ENCODE data around the gene ANO5.
"Not testable (repeated sequence)": the region's sequence is repeated elsewhere in the genome, so short reads cannot be mapped to it uniquely, and the experiment has no call there.

ANO5 gene

DNA sequence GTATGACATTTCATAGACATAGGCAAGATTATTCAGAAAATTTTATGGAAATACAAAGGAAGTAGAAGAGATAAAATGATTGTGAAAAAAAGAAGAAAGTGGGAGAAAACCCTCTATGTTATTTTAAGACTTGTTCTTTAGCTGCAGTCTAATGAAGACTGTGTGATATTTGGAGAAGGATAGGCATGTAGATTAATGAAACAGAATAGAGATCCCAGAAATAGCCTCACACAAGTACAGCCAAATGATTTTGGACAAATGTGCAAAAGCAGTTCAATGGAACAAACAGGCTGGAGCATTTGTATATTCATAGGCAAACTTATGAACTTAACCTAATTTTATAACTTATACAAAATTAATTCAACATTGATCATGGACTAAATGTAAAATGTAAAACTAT, 14.3 kb downstream of the ANO5 start:
- no peak for DNase-seq

DNA sequence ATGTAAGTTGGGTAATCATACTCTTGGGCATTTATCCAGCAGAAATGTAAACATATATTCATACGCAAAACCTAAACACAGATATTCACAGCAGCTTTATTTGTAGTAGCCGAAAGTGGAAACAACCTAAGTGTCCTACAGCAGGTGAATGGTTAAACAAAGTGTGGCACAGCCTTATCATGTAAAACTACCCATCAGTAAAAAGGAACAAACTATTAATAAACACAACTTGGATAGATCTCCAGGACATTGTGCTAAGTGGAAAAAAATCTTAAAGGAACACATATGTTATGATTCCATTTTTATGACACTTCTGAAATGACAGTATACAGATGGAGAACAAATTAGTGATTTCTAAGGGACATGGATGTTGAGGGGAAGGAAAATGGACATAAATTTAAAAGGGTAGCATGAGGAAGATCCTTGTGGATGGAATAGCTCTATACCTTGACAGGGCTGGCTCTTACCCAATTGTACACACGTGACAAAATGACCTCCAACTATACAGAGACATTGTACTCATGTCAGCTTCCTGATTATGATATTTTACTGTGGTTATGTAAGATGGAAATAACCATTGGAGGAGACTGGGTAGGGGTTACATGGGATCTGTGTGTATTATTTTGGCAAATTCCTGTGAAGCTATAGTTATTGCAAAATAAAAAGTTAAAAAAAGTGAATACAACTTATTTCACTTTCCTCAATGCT, 15.4 kb downstream of the ANO5 start:
- DNase-seq: no peak

DNA sequence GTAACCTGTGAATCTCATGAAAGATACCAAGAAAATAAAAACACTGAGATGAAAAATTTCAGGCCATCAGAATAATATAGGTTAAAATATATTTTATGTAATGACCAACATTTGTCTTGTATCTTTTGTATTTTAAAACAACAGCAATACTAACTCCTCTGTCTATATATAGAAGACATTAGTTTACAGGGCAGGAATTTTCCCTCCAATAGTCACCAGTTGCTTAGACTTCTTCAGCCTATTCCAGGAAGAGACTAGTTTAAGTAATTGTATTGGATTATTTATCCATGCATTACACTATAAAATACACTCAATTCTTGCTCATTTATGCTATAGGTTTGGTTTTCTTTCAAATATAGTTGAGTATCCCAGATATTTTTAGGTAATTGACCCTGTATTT, 24.1 kb downstream of the ANO5 start:
- DNase-seq: no peak

DNA sequence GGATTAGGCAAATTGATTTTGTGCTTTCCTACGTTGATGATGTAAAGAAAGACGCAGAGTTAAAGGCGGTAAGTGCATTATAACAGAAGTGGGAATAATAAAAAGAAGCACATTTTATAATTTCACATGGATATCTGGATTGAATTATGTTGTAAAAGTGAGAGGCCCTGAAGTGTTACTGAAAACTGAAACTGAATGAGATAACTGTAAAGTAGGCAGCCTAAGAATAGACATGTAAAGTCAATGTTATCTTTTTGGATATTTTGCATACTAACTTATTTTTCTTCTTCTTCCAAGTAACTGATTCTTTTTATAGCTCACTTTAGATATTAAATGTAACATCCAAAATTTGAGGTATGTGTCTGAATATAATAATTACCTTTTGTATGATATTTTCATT, 28.3 kb downstream of the ANO5 start:
- DNase-seq: no peak

DNA sequence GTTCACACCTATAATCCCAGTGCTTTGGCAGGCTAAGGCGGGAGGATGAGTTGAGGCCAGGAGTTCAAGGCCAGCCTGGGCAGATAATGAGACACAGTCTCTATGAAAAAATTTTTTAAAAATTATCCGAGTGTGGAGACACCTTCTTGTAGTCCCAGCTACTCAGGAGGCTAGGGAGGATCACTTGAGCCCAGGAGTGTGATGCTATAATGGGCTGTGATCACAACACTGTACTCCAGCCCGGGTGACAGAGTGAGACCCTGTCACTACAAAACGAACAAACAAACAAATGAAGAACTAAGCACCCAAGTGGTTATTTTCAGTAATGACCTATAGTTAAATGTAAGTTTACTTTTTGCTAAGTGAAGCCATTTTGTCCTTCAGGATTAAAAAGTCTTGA, 32.3 kb downstream of the ANO5 start:
- no peak for DNase-seq

DNA sequence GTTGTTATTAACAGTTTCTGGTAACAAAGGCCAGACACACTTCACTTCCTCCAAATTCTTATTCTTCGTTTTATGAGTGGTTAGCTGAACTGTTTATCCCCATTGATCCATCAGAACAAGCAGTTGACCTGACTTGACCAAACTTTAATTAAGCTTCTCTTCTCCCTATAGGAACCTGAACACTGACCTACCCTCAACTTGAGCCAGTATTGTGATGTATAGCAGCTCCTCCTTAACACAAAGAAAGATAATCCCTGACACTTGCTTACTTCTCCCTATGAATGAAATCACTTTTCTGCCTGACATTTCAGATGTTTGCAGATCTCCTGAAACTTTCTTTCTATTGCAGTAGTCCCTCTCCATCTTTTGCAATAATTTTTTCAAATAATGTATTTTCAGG, 41.9 kb downstream of the ANO5 start:
- DNase-seq: no peak

DNA sequence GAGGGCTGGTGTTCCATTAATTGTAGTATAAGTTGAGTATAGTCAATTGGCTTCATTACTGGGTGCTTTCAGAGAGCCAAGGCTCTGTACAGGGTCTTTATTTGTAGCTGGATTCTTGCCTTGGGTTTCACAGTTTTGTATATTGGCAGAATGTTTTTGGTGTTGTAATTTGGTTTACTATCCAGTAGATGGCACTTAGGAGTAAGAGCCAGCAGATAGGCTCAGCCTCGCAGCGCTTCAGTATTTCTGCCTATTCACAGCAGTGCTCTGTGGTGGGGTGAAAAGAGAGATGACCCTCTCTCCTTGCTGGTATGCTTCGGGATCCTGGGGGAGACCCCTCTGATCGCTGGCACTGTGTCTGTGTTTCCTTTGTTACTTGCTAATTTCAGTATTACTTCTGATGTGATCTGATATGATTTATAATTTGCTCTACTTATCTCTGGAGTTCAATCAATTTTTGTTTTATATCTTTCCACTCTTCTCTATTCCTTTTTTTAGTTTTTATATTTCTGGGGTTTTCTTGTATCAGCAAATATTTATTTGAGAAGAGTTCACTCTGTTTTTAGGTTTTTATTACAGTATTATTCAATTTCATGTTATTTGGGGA, 52.2 kb downstream of the ANO5 start:
- DNase-seq: peak; percentile 37

DNA sequence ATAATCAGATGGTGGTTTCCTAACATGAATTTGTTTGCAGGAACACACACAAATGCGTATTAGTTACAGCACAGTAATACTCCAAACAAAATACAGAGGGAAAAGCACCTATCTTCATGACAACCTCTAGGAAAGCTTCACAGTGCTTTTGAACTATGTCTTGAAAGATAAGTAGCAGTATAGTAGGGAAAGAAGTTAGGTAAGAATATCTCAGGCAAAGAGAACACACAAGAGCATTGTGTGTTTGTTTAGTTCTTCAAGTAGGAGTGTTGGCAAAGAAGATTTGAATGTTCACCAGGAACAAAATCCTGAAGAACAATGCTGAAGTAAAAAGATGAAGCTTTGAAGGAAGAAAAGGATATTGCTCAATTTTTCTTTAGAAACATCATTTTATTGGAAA, 54.1 kb downstream of the ANO5 start:
- no peak for DNase-seq

DNA sequence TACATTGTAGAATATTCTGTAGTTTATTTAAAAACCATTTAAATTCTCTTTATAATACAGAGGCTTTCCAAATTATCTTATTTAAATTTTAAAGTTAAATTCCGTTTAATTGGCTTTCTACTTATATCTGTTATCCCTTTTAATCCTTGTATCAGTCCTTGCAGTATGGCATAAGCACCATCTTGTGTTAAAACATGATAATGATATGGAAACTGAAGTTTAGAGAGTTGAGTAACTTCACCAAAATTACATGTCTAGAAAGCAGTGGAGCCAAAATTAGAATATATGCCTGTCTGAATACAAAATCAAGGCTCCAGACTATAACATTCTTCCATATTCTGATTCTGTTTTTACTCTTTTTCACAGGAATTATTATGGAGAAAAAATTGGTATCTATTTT, 57.0 kb downstream of the ANO5 start:
- DNase-seq: no peak

DNA sequence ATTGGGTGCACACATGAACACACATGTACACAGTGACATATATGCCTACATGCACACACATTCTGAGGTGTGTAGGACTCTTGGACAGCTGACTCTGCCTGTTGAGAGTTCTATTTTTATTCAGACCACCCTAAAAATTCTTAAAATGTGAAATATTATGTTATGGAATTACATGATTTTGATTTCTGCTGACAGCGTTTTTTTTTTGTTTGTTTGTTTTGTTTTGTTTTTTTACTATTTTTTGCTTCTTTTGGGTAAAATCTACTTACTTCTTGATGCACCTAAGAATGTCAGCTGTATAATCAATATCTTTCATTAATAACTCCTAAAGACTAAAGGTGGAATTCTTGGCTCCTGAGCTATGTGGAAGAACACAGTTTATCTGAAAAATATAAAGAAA, 64.0 kb downstream of the ANO5 start:
- DNase-seq: no peak

DNA sequence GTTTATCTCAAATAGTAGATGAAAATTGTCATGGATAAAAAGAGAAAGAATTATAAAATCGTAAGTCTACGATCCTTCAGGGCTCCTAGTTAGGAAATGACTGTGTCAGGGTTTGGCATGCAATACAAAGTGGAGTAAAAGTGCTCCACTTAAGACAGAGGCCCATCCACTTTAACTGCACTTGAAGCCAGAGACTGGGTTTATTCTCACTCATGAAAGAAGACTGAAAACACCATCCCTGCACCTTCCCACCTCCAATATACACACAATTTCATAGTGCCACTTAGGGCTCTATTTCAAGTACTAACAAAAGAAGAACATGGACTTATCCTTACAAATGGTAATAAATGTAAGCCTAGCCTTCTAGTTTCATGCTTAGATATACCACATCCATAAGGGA, 70.7 kb downstream of the ANO5 start:
- no peak for DNase-seq

DNA sequence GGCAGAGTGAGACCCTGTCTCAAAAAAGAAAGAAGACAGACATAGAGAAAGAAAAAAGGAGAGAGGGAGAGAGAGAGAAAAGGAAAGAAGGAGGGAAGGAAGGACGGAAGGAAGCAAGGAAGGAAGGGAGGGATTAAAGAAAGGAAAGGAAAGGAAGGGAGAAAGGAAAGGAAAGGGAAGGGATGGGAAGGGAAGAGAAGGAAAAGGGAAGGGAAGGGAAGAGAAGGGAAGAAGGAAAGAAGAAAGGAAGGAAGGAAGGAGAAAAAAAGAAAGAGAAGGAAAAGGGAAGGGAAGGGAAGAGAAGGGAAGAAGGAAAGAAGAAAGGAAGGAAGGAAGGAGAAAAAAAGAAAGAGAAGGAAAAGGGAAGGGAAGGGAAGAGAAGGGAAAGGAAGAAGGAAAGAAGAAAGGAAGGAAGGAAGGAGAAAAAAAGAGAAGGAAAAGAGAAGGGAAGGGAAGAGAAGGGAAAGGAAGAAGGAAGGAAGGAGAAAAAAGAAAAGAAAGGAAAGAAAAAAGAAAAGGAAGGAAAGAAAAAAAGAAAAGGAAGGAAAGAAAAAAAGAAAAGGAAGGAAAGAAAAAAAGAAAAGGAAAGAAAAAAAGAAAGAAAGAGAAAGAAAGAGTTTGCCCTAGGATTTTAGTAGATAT, 76.2 kb downstream of the ANO5 start:
- not testable (repeated sequence) for DNase-seq

DNA sequence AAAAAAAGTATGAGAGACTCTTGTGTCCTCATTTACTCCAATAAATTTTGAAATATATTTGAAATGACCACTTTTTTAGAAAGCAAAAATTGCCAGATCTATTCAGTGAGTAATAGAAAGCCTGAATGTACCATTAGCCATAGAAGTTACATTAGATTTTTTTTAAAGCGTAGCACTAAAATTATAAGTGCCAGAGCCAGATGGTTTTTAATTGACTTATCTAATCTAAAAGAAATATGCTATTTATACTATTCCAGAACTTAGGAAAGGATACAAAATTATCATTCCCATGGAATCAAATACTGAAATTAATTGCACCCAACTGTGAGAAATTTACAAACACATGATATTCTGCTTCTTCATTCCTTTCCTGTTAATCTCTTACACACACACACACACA, 80.9 kb downstream of the ANO5 start:
- no peak for DNase-seq

DNA sequence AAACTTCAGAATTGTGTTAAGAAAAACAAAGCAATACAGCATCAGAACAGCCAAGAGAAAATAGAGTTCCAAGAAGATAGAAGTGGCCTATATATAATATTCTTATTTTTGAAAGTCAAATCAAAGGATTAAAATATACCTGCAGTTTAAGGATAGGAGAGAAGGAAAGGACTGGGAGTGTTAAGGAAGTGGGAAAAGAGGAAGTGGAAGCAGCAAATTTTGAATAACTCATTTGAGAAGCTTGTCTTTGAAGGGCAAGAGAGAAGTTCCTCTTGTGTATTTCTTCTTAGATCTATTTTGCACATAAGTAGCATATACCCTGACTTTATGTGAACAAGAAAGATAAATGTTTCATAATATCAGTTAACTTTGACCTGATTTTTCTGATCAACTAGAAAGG, 82.7 kb downstream of the ANO5 start:
- no peak for DNase-seq

DNA sequence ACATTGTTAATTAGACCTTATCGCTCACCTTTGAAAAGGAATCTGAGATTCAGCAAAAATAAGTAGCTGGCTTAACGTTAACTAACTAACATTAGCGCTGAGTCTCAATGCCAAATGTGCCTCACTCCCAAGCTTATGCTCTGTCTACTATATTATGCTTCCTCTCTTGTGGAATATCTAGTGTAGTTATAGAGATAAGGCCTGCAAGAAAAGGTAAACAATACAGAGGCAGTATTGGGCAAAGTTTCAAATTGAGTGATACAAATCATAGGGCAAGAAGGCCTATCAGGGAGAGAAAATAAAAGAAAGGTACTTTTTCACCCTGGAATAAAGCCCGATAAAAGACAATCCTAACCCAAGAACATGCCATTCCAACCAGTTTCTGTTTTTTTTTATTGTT, 83.7 kb downstream of the ANO5 start:
- no peak for DNase-seq

DNA sequence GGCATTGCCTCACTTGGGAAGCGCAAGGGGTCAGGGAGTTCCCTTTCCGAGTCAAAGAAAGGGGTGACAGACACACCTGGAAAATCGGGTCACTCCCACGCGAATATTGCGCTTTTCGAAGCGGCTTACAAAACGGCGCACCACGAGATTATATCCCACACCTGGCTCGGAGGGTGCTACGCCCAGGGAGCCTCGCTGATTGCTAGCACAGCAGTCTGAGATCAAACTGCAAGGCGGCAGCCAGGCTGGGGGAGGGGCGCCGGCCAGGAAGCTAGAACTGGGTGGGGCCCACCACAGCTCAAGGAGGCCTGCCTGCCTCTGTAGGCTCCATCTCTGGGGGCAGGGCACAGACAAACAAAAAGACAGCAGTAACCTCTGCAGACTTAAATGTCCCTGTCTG, 92.1 kb downstream of the ANO5 start:
- DNase-seq: not testable (repeated sequence)

DNA sequence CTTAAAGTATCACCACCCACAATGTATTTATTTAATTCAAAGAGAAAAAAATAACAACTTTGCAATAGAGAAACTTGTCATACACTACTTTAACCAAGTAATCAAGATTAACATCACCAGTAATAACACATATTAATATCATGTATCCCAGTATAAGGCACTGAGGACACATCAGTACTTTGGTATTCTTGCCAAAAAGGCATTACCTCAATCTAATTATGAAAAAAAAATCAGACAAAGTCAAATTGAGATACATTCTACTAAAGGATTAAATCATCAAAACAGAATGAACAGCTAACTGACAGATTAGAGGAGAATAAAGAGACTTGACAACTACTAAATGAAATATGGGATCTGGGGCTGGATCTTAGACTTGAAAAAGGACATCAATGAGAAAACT, 109.5 kb downstream of the ANO5 start:
- DNase-seq: no peak

DNA sequence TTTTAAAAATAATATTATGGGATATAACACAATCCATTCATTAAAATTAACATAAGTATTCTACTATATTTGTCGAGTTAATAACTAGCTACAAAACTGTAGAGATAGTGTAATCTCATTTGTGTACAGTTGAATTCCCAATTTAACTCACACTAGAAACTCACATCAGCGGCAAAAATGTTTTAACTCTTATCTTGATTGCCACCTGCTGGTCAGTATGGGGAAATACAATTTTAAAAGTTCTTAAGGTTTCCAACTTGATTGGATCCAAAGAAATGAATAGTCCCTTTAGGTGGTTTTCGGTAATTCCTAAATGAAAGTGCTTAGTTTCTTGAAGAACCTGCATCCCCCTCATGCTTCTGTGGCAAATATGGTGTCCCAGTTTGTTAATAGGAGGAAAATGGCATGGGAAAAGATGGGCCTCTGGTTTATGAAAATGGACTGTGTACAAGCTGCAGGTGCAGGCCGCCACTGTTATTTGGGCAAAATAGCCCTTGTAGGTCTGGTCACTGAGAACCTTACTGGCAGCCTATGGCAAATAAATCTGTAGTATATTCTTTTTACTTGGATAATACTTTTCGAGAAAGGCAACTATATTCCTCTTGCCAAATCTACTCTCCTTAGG, 111.6 kb downstream of the ANO5 start:
- peak; percentile 11 for DNase-seq

DNA sequence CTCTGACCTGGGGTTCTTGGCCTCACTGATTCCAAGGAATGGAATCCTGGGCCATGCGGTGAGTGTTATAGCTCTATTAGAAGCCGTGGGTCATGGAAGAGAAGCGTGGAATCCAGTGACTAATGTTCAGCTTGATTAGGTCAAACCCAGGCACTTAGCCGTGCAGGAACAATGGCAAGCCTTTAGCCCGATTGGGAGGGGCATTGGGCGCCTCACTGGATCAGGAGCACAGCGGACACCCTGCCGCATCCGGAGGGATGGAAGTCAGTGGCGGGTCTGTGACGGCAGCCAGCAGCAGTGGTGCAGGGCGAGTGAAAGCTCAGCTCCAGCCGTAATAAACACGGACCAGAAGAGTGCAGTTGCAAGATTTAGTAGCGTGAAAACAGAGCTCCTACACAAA, 124.8 kb downstream of the ANO5 start:
- no peak for DNase-seq

DNA sequence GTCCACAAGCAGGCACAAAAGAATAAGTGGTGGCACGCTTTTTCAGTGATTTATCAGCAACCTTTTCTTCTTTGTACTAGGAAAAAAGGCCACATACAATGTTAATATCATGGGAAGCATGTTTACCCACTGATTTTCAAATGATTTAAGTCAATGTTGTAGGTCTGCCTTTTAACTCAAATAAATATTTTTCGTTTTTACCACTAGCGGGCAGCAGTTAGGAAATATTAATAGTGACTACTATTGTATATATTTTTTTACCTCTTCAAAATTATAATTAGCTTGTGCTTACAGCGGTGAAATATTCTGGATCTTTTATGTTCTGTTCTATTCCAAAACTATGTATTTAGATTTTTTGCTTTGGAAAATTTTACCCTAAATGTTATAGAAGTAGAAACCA, 138.9 kb downstream of the ANO5 start:
- DNase-seq: no peak

Measured in fibroblast of skin of back (primary cell).